Measurements from ENCODE around the gene KLHL7.

The KLHL7 gene

DNA sequence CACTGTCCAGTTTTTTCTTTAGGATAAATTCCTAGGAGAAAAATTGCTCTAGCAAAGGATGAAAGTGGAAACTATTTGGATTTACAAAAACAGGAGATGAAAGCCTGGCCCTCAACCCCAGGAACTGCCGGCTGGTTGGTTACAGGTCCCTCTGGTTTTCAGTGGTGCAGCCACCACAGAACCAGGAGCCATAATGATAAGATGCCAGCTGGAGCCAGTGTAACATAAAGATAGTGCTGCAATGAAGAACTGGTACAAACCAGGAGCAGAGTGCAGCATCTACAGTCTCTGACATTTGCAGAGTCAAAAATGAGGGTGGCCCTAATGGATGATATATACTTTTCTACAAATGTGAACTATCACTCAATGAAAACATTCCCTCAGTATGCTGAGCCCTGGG lies 55.9 kb downstream of the KLHL7 start:
- TF ChIP-seq CTCF (IDR thresholded peaks at IDR 0.05): no peak
- H3K27ac ChIP-seq: no peak overlapping the region
- H2AFZ ChIP-seq: no peak overlapping the region
- no peak overlapping the region for H3K9ac ChIP-seq
- no peaks in the 10 kb centered on the region for H3K9me3 ChIP-seq (ENCODE audit: control insufficient read depth, low read length)
- H3K36me3 ChIP-seq (ENCODE audit: control insufficient read depth, insufficient read depth, low read length): no peaks in the 10 kb centered on the region
- H3K4me3 ChIP-seq (ENCODE audit: low read depth, low read length): no peak overlapping the region
- no peaks in the 10 kb centered on the region for H3K4me1 ChIP-seq
- no peaks in the 10 kb centered on the region for H3K79me2 ChIP-seq
- H3K4me2 ChIP-seq (ENCODE audit: low read length): no peak overlapping the region
- no peaks in the 10 kb centered on the region for H3K27me3 ChIP-seq (ENCODE audit: control insufficient read depth, insufficient read depth, low read length)

GRCh38 chr7:23164846-23165245 lies 59.3 kb downstream of the KLHL7 start:
- Histone ChIP-seq H3K9me3 (ENCODE audit: control insufficient read depth, low read length) (no peaks in the 10 kb centered on the region), H3K4me1 (no peaks in the 10 kb centered on the region), H3K79me2 (no peaks in the 10 kb centered on the region), H3K9ac (no peak overlapping the region), H3K27ac (no peak overlapping the region), H3K27me3 (ENCODE audit: control insufficient read depth, insufficient read depth, low read length) (no peaks in the 10 kb centered on the region), H3K36me3 (ENCODE audit: control insufficient read depth, insufficient read depth, low read length) (no peaks in the 10 kb centered on the region), H3K4me3 (ENCODE audit: low read depth, low read length) (no peak overlapping the region), H2AFZ (no peak overlapping the region), H3K4me2 (ENCODE audit: low read length) (no peak overlapping the region)
- TF ChIP-seq CTCF (IDR thresholded peaks at IDR 0.05): no peak

DNA sequence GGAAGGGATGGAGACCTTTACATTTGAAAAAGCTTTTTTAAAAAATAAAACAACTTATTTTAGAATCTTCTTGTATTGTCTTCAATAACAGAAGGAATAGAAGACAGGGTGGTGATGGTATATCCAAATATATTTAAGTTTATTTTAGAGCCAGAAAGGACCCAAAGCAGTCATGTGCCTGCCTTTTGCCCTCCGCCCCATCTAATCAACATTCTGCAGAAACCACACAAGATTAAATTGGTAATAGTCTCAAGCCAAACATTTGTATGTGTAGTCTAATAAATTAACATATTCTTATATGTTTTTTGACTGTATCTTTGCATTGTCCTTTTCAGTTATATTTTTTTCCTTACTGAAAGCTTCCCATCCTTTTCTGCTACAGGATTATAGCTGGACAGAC lies 59.7 kb downstream of the KLHL7 start:
- no peak overlapping the region for H3K4me2 ChIP-seq (ENCODE audit: low read length)
- no peak for TF ChIP-seq CTCF (IDR thresholded peaks at IDR 0.05)
- no peaks in the 10 kb centered on the region for H3K27me3 ChIP-seq (ENCODE audit: control insufficient read depth, insufficient read depth, low read length)
- no peak overlapping the region for H2AFZ ChIP-seq
- H3K4me1 ChIP-seq: no peaks in the 10 kb centered on the region
- no peak overlapping the region for H3K27ac ChIP-seq
- H3K9ac ChIP-seq: no peak overlapping the region
- no peaks in the 10 kb centered on the region for H3K9me3 ChIP-seq (ENCODE audit: control insufficient read depth, low read length)
- no peaks in the 10 kb centered on the region for H3K36me3 ChIP-seq (ENCODE audit: control insufficient read depth, insufficient read depth, low read length)
- H3K79me2 ChIP-seq: no peaks in the 10 kb centered on the region
- H3K4me3 ChIP-seq (ENCODE audit: low read depth, low read length): no peak overlapping the region

GRCh38 chr7:23167691-23168090 lies 62.1 kb downstream of the KLHL7 start:
- Histone ChIP-seq H3K27ac (no peak overlapping the region), H3K4me1 (no peaks in the 10 kb centered on the region), H3K4me2 (ENCODE audit: low read length) (no peak overlapping the region), H3K9me3 (ENCODE audit: control insufficient read depth, low read length) (no peaks in the 10 kb centered on the region), H3K36me3 (ENCODE audit: control insufficient read depth, insufficient read depth, low read length) (no peaks in the 10 kb centered on the region), H3K79me2 (no peaks in the 10 kb centered on the region), H3K4me3 (ENCODE audit: low read depth, low read length) (no peak overlapping the region), H3K9ac (no peak overlapping the region), H2AFZ (no peak overlapping the region), H3K27me3 (ENCODE audit: control insufficient read depth, insufficient read depth, low read length) (no peaks in the 10 kb centered on the region)
- no peak for TF ChIP-seq CTCF (IDR thresholded peaks at IDR 0.05)

DNA sequence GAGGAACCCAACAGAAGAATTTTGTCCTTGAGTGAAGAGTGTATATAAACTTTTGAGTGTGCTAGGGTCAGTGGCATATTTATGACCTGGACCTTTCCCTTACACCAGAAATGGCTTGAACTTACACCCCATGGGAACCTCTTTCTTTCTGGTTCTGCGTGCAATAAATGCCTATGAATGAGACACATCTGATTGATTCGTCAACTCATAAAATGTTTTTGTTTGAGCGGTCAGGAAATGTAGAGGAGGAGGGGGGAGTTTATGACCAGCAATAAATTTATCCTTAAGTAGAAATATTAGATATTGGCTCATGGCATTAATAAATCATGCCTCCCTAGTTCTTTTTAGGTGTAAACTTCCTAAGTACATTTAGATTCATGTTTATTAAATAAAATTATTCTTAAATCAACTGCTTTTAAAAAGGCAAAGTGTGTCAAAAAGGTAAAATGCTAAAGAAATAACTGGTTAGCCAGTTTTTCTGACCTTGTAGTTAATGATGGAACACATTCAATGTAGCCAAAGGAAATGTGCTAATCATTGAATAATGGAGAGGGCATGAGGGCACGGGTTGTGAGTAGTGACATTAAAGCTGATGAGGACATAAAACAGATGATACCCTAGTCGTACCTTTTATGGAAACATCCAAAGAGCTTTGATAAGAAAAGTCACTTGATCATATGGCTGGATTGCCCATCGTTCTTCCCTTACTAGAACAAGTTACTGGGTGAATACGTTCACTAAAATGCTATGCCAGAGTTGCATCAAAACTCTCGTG lies 62.7 kb downstream of the KLHL7 start:
- Histone ChIP-seq H3K27me3 (ENCODE audit: control insufficient read depth, insufficient read depth, low read length) (no peaks in the 10 kb centered on the region), H3K9me3 (ENCODE audit: control insufficient read depth, low read length) (no peaks in the 10 kb centered on the region), H3K27ac (no peak overlapping the region), H3K79me2 (no peaks in the 10 kb centered on the region), H2AFZ (no peak overlapping the region), H3K4me1 (no peaks in the 10 kb centered on the region), H3K4me2 (ENCODE audit: low read length) (no peak overlapping the region), H3K4me3 (ENCODE audit: low read depth, low read length) (no peak overlapping the region), H3K9ac (no peak overlapping the region), H3K36me3 (ENCODE audit: control insufficient read depth, insufficient read depth, low read length) (no peaks in the 10 kb centered on the region)
- no peak for TF ChIP-seq CTCF (IDR thresholded peaks at IDR 0.05)
